Activated T-helper 1 cell treated with Interleukin-2 at 50 U/mL for 16 hours (primary cell): ENCODE data around the gene NUDT3.
"Not testable (repeated sequence)": the region's sequence is repeated elsewhere in the genome, so short reads cannot be mapped to it uniquely, and the experiment has no call there.

Experiments
- DNase-seq: peaks from one replicate; pipeline ENCODE4 v3.0.0-alpha.2; 2020; ENCODE audit warnings: low read depth

The NUDT3 gene

GRCh38 chr6:34370361-34370760 is 22.1 kb downstream of the NUDT3 start:
- no peak for DNase-seq

- DNase-seq, result no peak
These were observed 23.1 kb downstream of the NUDT3 start for GRCh38 chr6:34369385-34369784.

- no peak for DNase-seq
These were observed 25.9 kb downstream of the NUDT3 start for GRCh38 chr6:34366639-34366921.

- DNase-seq, result not testable (repeated sequence)
These were observed 26.5 kb downstream of the NUDT3 start for GRCh38 chr6:34365781-34366638.

- DNase-seq, result not testable (repeated sequence)
These were observed 28.8 kb downstream of the NUDT3 start for GRCh38 chr6:34363681-34364075.

- DNase-seq, result no peak
These were observed 29.4 kb downstream of the NUDT3 start for GRCh38 chr6:34362909-34363680.

- no peak for DNase-seq
These were observed 30.3 kb downstream of the NUDT3 start for GRCh38 chr6:34362176-34362575.

- no peak for DNase-seq
These were observed 31.9 kb downstream of the NUDT3 start for GRCh38 chr6:34360556-34360955.

GRCh38 chr6:34359418-34360158 is 32.9 kb downstream of the NUDT3 start:
- DNase-seq, result no peak

- DNase-seq, result no peak
These were observed 34.0 kb downstream of the NUDT3 start for GRCh38 chr6:34358389-34358905.

GRCh38 chr6:34357937-34358336 is 34.5 kb downstream of the NUDT3 start:
- DNase-seq, result no peak

- no peak for DNase-seq
These were observed 36.6 kb downstream of the NUDT3 start for GRCh38 chr6:34355889-34356288.

GRCh38 chr6:34354230-34354629 is 38.2 kb downstream of the NUDT3 start:
- DNase-seq, result not testable (repeated sequence)

- not testable (repeated sequence) for DNase-seq
These were observed 38.9 kb downstream of the NUDT3 start for GRCh38 chr6:34353530-34353929.

GRCh38 chr6:34352305-34352937 is 40.0 kb downstream of the NUDT3 start:
- no peak for DNase-seq

- no peak for DNase-seq
These were observed 41.6 kb downstream of the NUDT3 start for GRCh38 chr6:34350934-34351217.

- DNase-seq, result no peak
These were observed 42.1 kb downstream of the NUDT3 start for GRCh38 chr6:34350137-34350933.

GRCh38 chr6:34349211-34349610 is 43.3 kb downstream of the NUDT3 start:
- no peak for DNase-seq

GRCh38 chr6:34347303-34347702 is 45.2 kb downstream of the NUDT3 start:
- DNase-seq, result no peak

- DNase-seq, result no peak
These were observed 46.0 kb downstream of the NUDT3 start for GRCh38 chr6:34346175-34347119.
